ENCODE measurements around the gene PRSS2. TPM values are rescaled to one million over a fixed set of nuclear protein-coding genes. Genes with fewer than 3 reads are reported as not detected.

PRSS2 gene
- polyA plus RNA-seq, 1 of the 3 experiments (the other 2 are of a cell fraction) = not detected

- peaks cover 32% of the 10 kb centered on the region for H3K27me3 ChIP-seq (ENCODE audit: insufficient read depth)
- ChIA-PET POLR2A (no interaction called here), CTCF (interaction anchor here (0.6 to 5.5 kb wide), 6 partner anchors 10 to 314 kb away, joined by 3 to 67 read pairs (median 5); no protein-coding TSS in a partner anchor)
Observed at GRCh38 chr7:142772673-142773072, 1.9 kb downstream of the PRSS2 start.

GRCh38 chr7:142773230-142773629 is 2.5 kb downstream of the PRSS2 start:
- no peak for DNase-seq
- H3K4me1 ChIP-seq (ENCODE audit: control insufficient read depth in 1 of 2, insufficient read depth in 2 of 2, low read depth in 1 of 2, low read length in 1 of 2) = no peaks in the 10 kb centered on the region
- no peaks in the 10 kb centered on the region for H3K36me3 ChIP-seq (replicated peaks in 1 of 2; ENCODE audit: control insufficient read depth in 1 of 2, insufficient read depth in 2 of 2, low read length in 1 of 2)
- H3K9ac ChIP-seq = no peak overlapping the region
- WGBS (ENCODE audit: low lambda C conversion rate) = 49% methylated on average over 12 of the region's 12 CpGs
- H3K9me3 ChIP-seq = no peaks in the 10 kb centered on the region
- ChIA-PET POLR2A (no interaction called here), CTCF (interaction anchor here (0.6 to 5.5 kb wide), 5 partner anchors 10 to 314 kb away, joined by 3 to 67 read pairs (median 4); no protein-coding TSS in a partner anchor)
- H3K4me2 ChIP-seq = no peak overlapping the region
- H3K27me3 ChIP-seq (ENCODE audit: insufficient read depth) = peaks cover 27% of the 10 kb centered on the region; the same call in 1 of the 2 replicates
- H2AFZ ChIP-seq (ENCODE audit: low read depth) = no peak overlapping the region
- no peaks in the 10 kb centered on the region for H4K20me1 ChIP-seq (ENCODE audit: insufficient read depth)
- H3K79me2 ChIP-seq (ENCODE audit: insufficient read depth) = no peaks in the 10 kb centered on the region
- no peaks in the 10 kb centered on the region for H3K9me2 ChIP-seq
- no peak overlapping the region for H3K4me3 ChIP-seq (ENCODE audit: low read depth in 2 of 2, low read length in 1 of 2)
- peaks cover 3% of the 10 kb centered on the region for H3F3A ChIP-seq (replicated peaks; ENCODE audit: insufficient read depth)
- no peak overlapping the region for H3K27ac ChIP-seq (ENCODE audit: low read depth in 2 of 2, low read length in 1 of 2)
- TF ChIP-seq ELF1 (IDR thresholded peaks at IDR 0.05) (no peak), SIN3A (IDR thresholded peaks at IDR 0.05; ENCODE audit: borderline replicate concordance, low read depth, low read length) (no peak), ZBTB33 (IDR thresholded peaks at IDR 0.05; ENCODE audit: borderline replicate concordance, low read depth) (no peak), CTCF (IDR thresholded peaks at IDR 0.05) (no peak), MAX (IDR thresholded peaks at IDR 0.05; ENCODE audit: low read depth) (no peak), FOXJ3 (CRISPR knock-in tag; IDR thresholded peaks at IDR 0.05) (no peak), TEAD4 (IDR thresholded peaks at IDR 0.05; ENCODE audit: borderline replicate concordance, insufficient read depth) (no peak), GABPA (IDR thresholded peaks at IDR 0.05; ENCODE audit: low read depth) (no peak)

More at GRCh38 chr7:142772673-142773072, 1.9 kb downstream of the PRSS2 start:
- no peak for DNase-seq
- no peak overlapping the region for H3K4me2 ChIP-seq
- no peaks in the 10 kb centered on the region for H4K20me1 ChIP-seq (ENCODE audit: insufficient read depth)
- no peak overlapping the region for H3K4me3 ChIP-seq (ENCODE audit: low read depth in 2 of 2, low read length in 1 of 2)
- no peak overlapping the region for H3K9ac ChIP-seq
- no peaks in the 10 kb centered on the region for H3K36me3 ChIP-seq (replicated peaks in 1 of 2; ENCODE audit: control insufficient read depth in 1 of 2, insufficient read depth in 2 of 2, low read length in 1 of 2)
- peaks cover 3% of the 10 kb centered on the region for H3F3A ChIP-seq (replicated peaks; ENCODE audit: insufficient read depth)
- H2AFZ ChIP-seq (ENCODE audit: low read depth) = no peak overlapping the region
- no peak for TF ChIP-seq USF2 (IDR thresholded peaks at IDR 0.05; ENCODE audit: borderline replicate concordance, low read depth, low read length)
- TF ChIP-seq EP300 (IDR thresholded peaks at IDR 0.05; ENCODE audit: borderline replicate concordance in 1 of 2, low read depth in 1 of 2, low read length in 1 of 2) = no peak
- no peak for TF ChIP-seq ELF1 (IDR thresholded peaks at IDR 0.05)
- no peak for TF ChIP-seq MXI1 (IDR thresholded peaks at IDR 0.05; ENCODE audit: low read depth, low read length)
- TF ChIP-seq SIN3A (IDR thresholded peaks at IDR 0.05; ENCODE audit: borderline replicate concordance, low read depth, low read length) = no peak
- no peak for TF ChIP-seq SMC3 (IDR thresholded peaks at IDR 0.05; ENCODE audit: low read depth, low read length)
- TF ChIP-seq GATA2 (CRISPR knock-in tag; IDR thresholded peaks at IDR 0.05) = no peak
- no peak for TF ChIP-seq CHD2 (IDR thresholded peaks at IDR 0.05; ENCODE audit: low read length, partially characterized antibody)
- no peak for TF ChIP-seq TCF12 (IDR thresholded peaks at IDR 0.05)
- TF ChIP-seq POLR2AphosphoS5 (IDR thresholded peaks at IDR 0.05; ENCODE audit: low read depth, low read length) = no peak
- no peak for TF ChIP-seq RCOR1 (IDR thresholded peaks at IDR 0.05; ENCODE audit: low read length)
- no peak for TF ChIP-seq RAD21 (IDR thresholded peaks at IDR 0.05; ENCODE audit: low read length)
- no peak for TF ChIP-seq NRF1 (IDR thresholded peaks at IDR 0.05; ENCODE audit: low read depth, low read length)
- no peak for TF ChIP-seq TEAD4 (IDR thresholded peaks at IDR 0.05; ENCODE audit: borderline replicate concordance, insufficient read depth)
- TF ChIP-seq NFIC (IDR thresholded peaks at IDR 0.05; ENCODE audit: borderline replicate concordance) = no peak
- no peak for TF ChIP-seq FOSL2 (IDR thresholded peaks at IDR 0.05; ENCODE audit: borderline replicate concordance, low read depth)
- TF ChIP-seq EZH2phosphoT487 (IDR thresholded peaks at IDR 0.05; ENCODE audit: borderline replicate concordance, low read depth) = no peak
- TF ChIP-seq FOXM1 (IDR thresholded peaks at IDR 0.05; ENCODE audit: low read depth) = no peak
- TF ChIP-seq IRF3 (IDR thresholded peaks at IDR 0.05; ENCODE audit: low read depth, low read length) = no peak
- H3K79me2 ChIP-seq (ENCODE audit: insufficient read depth) = no peaks in the 10 kb centered on the region
- H3K9me3 ChIP-seq = no peaks in the 10 kb centered on the region
- H3K27ac ChIP-seq (ENCODE audit: low read depth in 2 of 2, low read length in 1 of 2) = no peak overlapping the region
- H3K4me1 ChIP-seq (ENCODE audit: control insufficient read depth in 1 of 2, insufficient read depth in 2 of 2, low read depth in 1 of 2, low read length in 1 of 2) = no peaks in the 10 kb centered on the region
- no peaks in the 10 kb centered on the region for H3K9me2 ChIP-seq
